GM12892 (cell line): Measurements from ENCODE around the gene ACADS.

Source experiments
- POLR2A ChIP-seq: IDR thresholded peaks from 2 replicates; pipeline ENCODE4 v1.6.1; 2011; ENCODE audit warnings: low read depth, low read length, control low read depth
- TAF1 ChIP-seq: IDR thresholded peaks from 2 replicates; pipeline ENCODE4 v1.6.1; 2011; ENCODE audit warnings: low read depth, mild to moderate bottlenecking, control low read depth, low read length, borderline replicate concordance

- TF ChIP-seq POLR2A (no peak), TAF1 (no peak)
Measured at GRCh38 chr12:120703311-120703942, 22.2 kb upstream of the ACADS start.
